HepG2 (cell line): ENCODE data around the gene VGLL3. TPM values are rescaled to one million over a fixed set of nuclear protein-coding genes. Genes with fewer than 3 reads are reported as not detected.

Experiments used
- ATAC-seq: fragments of 200-7000 bp; cut with Tn5 transposase; 3 replicates; pipeline ENCODE4 v1.9.1; 2020; ENCODE audit warnings: mild to moderate bottlenecking, moderate library complexity
- BruUV-seq: library from RNA; stranded (reverse); fragments of 400-500 nt; replicated peaks from 2 replicates; lab custom pipeline; 2021; lab: Mats Ljungman, UMichigan
- CTCF ChIA-PET: fragments of 300-600 bp; formaldehyde crosslinking; extraction: SDS; loops from one replicate; lab custom pipeline; 2021; ENCODE audit warnings: low total read pairs, inconsistent platforms, low intra/inter-chr PET ratio; lab: Yijun Ruan, JAX
- POLR2A ChIA-PET: fragments of 350-600 bp; sonication (Branson Sonifier 250); formaldehyde crosslinking; loops from one replicate; lab custom pipeline; 2020; ENCODE audit warnings: antibody characterized with exemption, inconsistent platforms; lab: Yijun Ruan, JAX
- DNase-seq: peaks from one replicate; pipeline ENCODE4 v3.0.0-alpha.2; 2015; ENCODE audit warnings: low spot score
- FAIRE-seq: peaks from 3 replicates; lab custom pipeline; 2011; peaks lifted over from hg19 to GRCh38; lab: Jason Lieb, UNC
- H2AFZ ChIP-seq: one replicate; pipeline ENCODE4 v1.6.1; 2011; ENCODE audit warnings: low read length, inconsistent platforms
- H3K27ac ChIP-seq: fragments of 300-600 bp; 3 replicates; pipeline ENCODE4 v1.8.0; 2011; ENCODE audit warnings: mixed run types, mild to moderate bottlenecking, mixed read lengths, low read length, inconsistent platforms; ENCODE audit not compliant: insufficient read depth; ENCODE audit errors: extremely low read length
- H3K27me3 ChIP-seq, 2 experiments: fragments of 200-600 bp in 1 of 2; 2 replicates in 1 of 2; 3 replicates in 1 of 2; pipeline versions ENCODE4 v1.6.0 to v1.8.0; 2011; ENCODE audit warnings: low read length in 2 of 2, mild to moderate bottlenecking in 2 of 2, moderate library complexity in 2 of 2, inconsistent platforms in 1 of 2; ENCODE audit not compliant: insufficient read depth in 2 of 2, control insufficient read depth in 1 of 2
- H3K36me3 ChIP-seq, 2 experiments: fragments of 200-600 bp in 1 of 2; replicated peaks in 1 of 2; 2 replicates in 1 of 2; 3 replicates in 1 of 2; pipeline versions ENCODE4 v1.5.1 to v1.8.0; 2011; ENCODE audit warnings: low read length in 2 of 2, inconsistent platforms in 1 of 2; ENCODE audit not compliant: insufficient read depth in 2 of 2, control insufficient read depth in 1 of 2
- H3K4me1 ChIP-seq: 2 replicates; pipeline ENCODE4 v1.5.1; 2012; ENCODE audit warnings: low read length, inconsistent platforms; ENCODE audit not compliant: insufficient read depth
- H3K4me2 ChIP-seq: 2 replicates; pipeline ENCODE4 v1.6.0; 2011; ENCODE audit warnings: low read depth, low read length, inconsistent platforms
- H3K4me3 ChIP-seq, 3 experiments: fragments of 200-600 bp in 1 of 3; sonication (generic), shearing (Covaris generic) in 1 of 3; replicated peaks in 1 of 3; 2 replicates each; pipeline ENCODE4 v1.5.1; 2011 to 2016; ENCODE audit warnings: low read length in 3 of 3, inconsistent platforms in 2 of 3, low read depth in 2 of 3, mild to moderate bottlenecking in 2 of 3, control low read depth in 1 of 3, mixed read lengths in 1 of 3; ENCODE audit not compliant: insufficient read depth in 1 of 3
- H3K79me2 ChIP-seq: one replicate; pipeline ENCODE4 v1.6.1; 2011; ENCODE audit warnings: low read length, inconsistent platforms; ENCODE audit not compliant: insufficient read depth
- H3K9ac ChIP-seq: 2 replicates; pipeline ENCODE4 v1.6.0; 2011; ENCODE audit warnings: mild to moderate bottlenecking, low read depth, low read length, inconsistent platforms; ENCODE audit not compliant: insufficient read depth
- H3K9me3 ChIP-seq: 2 replicates; pipeline ENCODE4 v1.5.1; 2012; ENCODE audit warnings: mild to moderate bottlenecking, low read length
- H4K20me1 ChIP-seq: 2 replicates; pipeline ENCODE4 v1.6.0; 2011; ENCODE audit warnings: inconsistent platforms, mild to moderate bottlenecking, low read length, moderate library complexity; ENCODE audit not compliant: insufficient read depth
- MEF2D ChIP-seq: sonication (generic); formaldehyde crosslinking; IDR thresholded peaks from 2 replicates; pipeline ENCODE4 v1.5.1; 2020; ENCODE audit warnings: mild to moderate bottlenecking, missing genetic modification reagents
- NCOA2 ChIP-seq: sonication (generic); formaldehyde crosslinking; IDR thresholded peaks from 2 replicates; pipeline ENCODE4 v1.8.0; 2022; ENCODE audit warnings: inconsistent platforms
- PRMT3 ChIP-seq: sonication (generic); formaldehyde crosslinking; IDR thresholded peaks from 2 replicates; pipeline ENCODE4 v1.8.1; 2022; ENCODE audit warnings: low read depth, mild to moderate bottlenecking, moderate library complexity, missing genetic modification reagents, borderline replicate concordance
- TAF1 ChIP-seq: sonication (generic); formaldehyde crosslinking; IDR thresholded peaks from 2 replicates; pipeline ENCODE4 v1.4.0; 2020; ENCODE audit warnings: missing genetic modification reagents
- TERF1 ChIP-seq: sonication (generic); formaldehyde crosslinking; IDR thresholded peaks from 2 replicates; pipeline ENCODE4 v1.8.0; 2022; ENCODE audit warnings: mild to moderate bottlenecking, missing genetic modification reagents, moderate library complexity
- YY1 ChIP-seq: IDR thresholded peaks from 2 replicates; pipeline ENCODE4 v1.6.1; 2011; ENCODE audit warnings: low read length, low read depth, moderate library complexity, mild to moderate bottlenecking; ENCODE audit not compliant: insufficient read depth, insufficient replicate concordance
- ZNF18 ChIP-seq: sonication (generic); formaldehyde crosslinking; IDR thresholded peaks from 2 replicates; pipeline ENCODE4 v1.8.0; 2022; ENCODE audit warnings: mild to moderate bottlenecking, missing genetic modification reagents; ENCODE audit not compliant: insufficient replicate concordance
- ZNF260 ChIP-seq: sonication (generic); formaldehyde crosslinking; IDR thresholded peaks from 2 replicates; pipeline ENCODE4 v1.4.0; 2020; ENCODE audit warnings: missing genetic modification reagents, low read depth, mild to moderate bottlenecking, borderline replicate concordance
- ZNF362 ChIP-seq: sonication (generic); formaldehyde crosslinking; IDR thresholded peaks from 2 replicates; pipeline ENCODE4 v1.4.0; 2020; ENCODE audit warnings: missing genetic modification reagents, mild to moderate bottlenecking, borderline replicate concordance
- ZNF7 ChIP-seq: IDR thresholded peaks from 2 replicates; pipeline ENCODE4 v1.6.1; 2016; ENCODE audit warnings: missing biosample characterization, missing genetic modification reagents
- WGBS: methylation state at CpG from one replicate; pipeline ENCODE4 v1.1.6; 2017; ENCODE audit warnings: low lambda C conversion rate; 5-methylcytosine and 5-hydroxymethylcytosine counted together
- in situ Hi-C: cut with HindIII; loops from 2 replicates; pipeline ENCODE4 v1.10.0; 2017; ENCODE audit warnings: low pct_unique_long_range_greater_than_20kb; ENCODE audit not compliant: extremely low pct_ligation_motif_present
- intact Hi-C: fragments of 100-400 bp; cut with micrococcal nuclease; formaldehyde crosslinking; loops from one replicate; pipeline ENCODE4 v1.10.0; 2022; ENCODE audit not compliant: unreplicated experiment
- polyA plus RNA-seq, 8 experiments: library from polyadenylated mRNA; depleted of rRNA in 3 of 8; stranded (reverse) in 7 of 8; unstranded in 1 of 8; fragments of >200 nt; fragmentation: Illumina TruSeq in 4 of 8; extraction: Trizol in 4 of 8; gene quantifications; 2 replicates each; pipeline versions ENCODE4 v1.2.1 to v1.2.3, GENCODE V29; 2011 to 2016; ENCODE audit warnings: low read depth in 4 of 8, missing spikeins in 1 of 8, mixed read lengths in 1 of 8; ENCODE audit not compliant: insufficient read depth in 1 of 8
- total RNA-seq, 5 experiments: library from RNA; depleted of rRNA; stranded (reverse); fragments of >200 nt; fragmentation: Illumina TruSeq; extraction: Trizol; gene quantifications; 2 replicates each; pipeline ENCODE4 v1.2.3, GENCODE V29; 2016; ENCODE audit warnings: low read depth in 1 of 5

VGLL3 gene
- total and polyA plus RNA-seq, 2 of the 13 experiments (the other 11 are each of a cell fraction or from before 2014, with no cell fraction given): 0.03 to 0.07 TPM

- Histone ChIP-seq H3K27ac (no peak overlapping the region), H2AFZ (no peak overlapping the region), H3K27me3 (no peaks in the 10 kb centered on the region), H3K36me3 (no peaks in the 10 kb centered on the region), H3K4me2 (no peak overlapping the region), H3K9ac (no peak overlapping the region), H3K9me3 (no peaks in the 10 kb centered on the region), H3K4me1 (no peaks in the 10 kb centered on the region), H3K79me2 (no peaks in the 10 kb centered on the region), H3K4me3 (no peak overlapping the region), H4K20me1 (no peaks in the 10 kb centered on the region)
- 2% methylated on average over 3 of the region's 3 CpGs for WGBS
- BruUV-seq: no TSS peak
- DNase-seq (no peak), FAIRE-seq (no peak), ATAC-seq (no peak)
- ChIA-PET POLR2A (no interaction called here), CTCF (no interaction called here)
- TF ChIP-seq ZNF7 (CRISPR knock-in tag) (no peak), TAF1 (CRISPR knock-in tag) (no peak), ZNF260 (no peak), MEF2D (CRISPR knock-in tag) (no peak), TERF1 (no peak), ZNF362 (CRISPR knock-in tag) (no peak), PRMT3 (CRISPR knock-in tag) (no peak), NCOA2 (CRISPR knock-in tag) (no peak), YY1 (no peak), ZNF18 (CRISPR knock-in tag) (no peak)
- intact Hi-C loops (loop anchor here (5.0 kb wide), 1 partner anchor 529 kb away; no protein-coding TSS in a partner anchor), in situ Hi-C loops (no loop called here)
Observed at GRCh38 chr3:86973440-86973839, 17.5 kb downstream of the VGLL3 start.
